Fibroblast of mammary gland (primary cell): ENCODE measurements around the gene GPR78.

Experiments used
- DNase-seq: peaks from one replicate; pipeline ENCODE4 v3.0.0-alpha.2; 2010; ENCODE audit warnings: low read depth
- H3K4me3 ChIP-seq: 2 replicates; pipeline ENCODE4 v1.5.1; 2011; ENCODE audit warnings: low read depth, mild to moderate bottlenecking, low read length, moderate library complexity; ENCODE audit not compliant: control insufficient read depth
- TF ChIP-seq, protein P1 (sequence below): conservative IDR thresholded peaks from 2 replicates; pipeline ENCODE4 v1.5.1; 2011; ENCODE audit warnings: low read depth, low read length, inconsistent platforms; ENCODE audit not compliant: control insufficient read depth, insufficient read depth

Gene GPR78

DNA sequence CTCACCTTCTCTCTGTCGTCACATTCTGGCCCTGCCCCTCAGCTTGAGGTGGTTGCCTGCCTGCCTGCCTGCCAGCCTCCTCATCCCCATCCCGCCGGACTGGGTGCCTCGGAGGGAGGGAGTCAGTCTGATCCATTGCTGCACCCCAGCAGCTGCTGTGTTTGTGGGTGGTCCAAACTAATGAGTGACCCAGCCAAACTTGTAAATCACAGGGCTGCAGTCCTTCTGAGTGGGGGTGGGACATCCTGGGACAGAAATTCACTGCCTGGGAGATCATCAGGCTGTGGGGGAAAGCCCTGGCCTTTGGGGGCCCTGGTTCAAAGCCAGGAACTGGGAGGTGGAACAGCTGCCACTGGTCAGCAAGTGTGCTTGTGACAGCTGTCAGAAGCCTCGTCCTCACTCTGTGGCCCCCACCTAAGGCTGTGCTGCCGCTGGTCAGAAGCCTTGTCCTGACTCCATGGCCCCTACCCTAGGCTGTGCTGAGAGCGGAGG lies 5.6 kb downstream of the GPR78 start:
- no peak overlapping the region for H3K4me3 ChIP-seq
- TF ChIP-seq, protein P1, sequence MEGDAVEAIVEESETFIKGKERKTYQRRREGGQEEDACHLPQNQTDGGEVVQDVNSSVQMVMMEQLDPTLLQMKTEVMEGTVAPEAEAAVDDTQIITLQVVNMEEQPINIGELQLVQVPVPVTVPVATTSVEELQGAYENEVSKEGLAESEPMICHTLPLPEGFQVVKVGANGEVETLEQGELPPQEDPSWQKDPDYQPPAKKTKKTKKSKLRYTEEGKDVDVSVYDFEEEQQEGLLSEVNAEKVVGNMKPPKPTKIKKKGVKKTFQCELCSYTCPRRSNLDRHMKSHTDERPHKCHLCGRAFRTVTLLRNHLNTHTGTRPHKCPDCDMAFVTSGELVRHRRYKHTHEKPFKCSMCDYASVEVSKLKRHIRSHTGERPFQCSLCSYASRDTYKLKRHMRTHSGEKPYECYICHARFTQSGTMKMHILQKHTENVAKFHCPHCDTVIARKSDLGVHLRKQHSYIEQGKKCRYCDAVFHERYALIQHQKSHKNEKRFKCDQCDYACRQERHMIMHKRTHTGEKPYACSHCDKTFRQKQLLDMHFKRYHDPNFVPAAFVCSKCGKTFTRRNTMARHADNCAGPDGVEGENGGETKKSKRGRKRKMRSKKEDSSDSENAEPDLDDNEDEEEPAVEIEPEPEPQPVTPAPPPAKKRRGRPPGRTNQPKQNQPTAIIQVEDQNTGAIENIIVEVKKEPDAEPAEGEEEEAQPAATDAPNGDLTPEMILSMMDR, result no peak
- DNase-seq, result no peak

DNA sequence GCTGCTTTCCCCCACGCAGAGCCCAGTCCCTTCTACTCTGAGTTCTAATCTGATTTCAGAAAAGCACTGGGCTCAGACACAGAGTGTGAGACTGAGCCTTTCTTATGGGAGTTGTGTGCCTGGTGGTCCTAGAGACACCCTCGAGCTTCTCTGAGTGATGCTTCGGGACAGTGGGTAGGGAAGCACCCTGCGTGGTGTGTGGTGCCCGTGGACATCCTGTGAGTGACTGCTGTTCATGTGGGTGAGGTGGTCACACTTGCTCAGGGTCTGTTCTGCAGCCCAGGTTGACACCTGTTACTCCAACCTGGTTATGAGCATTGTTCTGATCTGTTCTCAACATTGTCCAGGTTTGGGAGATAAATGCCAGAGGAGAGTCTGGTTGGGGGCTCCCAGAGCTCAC lies 6.1 kb downstream of the GPR78 start:
- H3K4me3 ChIP-seq, result no peak overlapping the region
- TF ChIP-seq, protein P1, result no peak
- DNase-seq, result no peak

DNA sequence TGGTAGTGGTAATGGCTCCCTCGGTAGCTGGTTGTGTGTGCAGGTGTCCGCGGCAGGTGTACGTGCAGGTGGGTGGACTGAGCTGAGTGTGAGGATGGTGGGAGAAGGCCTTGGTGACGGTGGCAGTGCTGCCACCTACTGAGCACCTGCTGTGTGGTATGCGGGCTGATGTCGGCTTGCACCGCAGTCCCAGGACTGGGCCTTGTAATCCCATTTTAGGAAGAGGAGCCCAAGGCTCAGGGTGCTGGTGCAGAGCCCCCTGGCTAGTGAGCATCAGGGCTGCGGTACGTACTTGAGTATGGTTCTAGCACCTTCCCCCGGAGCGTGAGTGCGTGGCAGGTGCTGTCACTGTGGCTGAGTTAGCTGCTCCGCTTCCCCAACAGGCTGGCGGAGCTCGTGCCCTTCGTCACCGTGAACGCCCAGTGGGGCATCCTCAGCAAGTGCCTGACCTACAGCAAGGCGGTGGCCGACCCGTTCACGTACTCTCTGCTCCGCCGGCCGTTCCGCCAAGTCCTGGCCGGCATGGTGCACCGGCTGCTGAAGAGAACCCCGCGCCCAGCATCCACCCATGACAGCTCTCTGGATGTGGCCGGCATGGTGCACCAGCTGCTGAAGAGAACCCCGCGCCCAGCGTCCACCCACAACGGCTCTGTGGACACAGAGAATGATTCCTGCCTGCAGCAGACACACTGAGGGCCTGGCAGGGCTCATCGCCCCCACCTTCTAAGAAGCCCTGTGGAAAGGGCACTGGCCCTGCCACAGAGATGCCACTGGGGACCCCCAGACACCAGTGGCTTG lies 6.7 kb downstream of the GPR78 start:
- no peak overlapping the region for H3K4me3 ChIP-seq
- DNase-seq, result no peak
- TF ChIP-seq, protein P1, result no peak

DNA sequence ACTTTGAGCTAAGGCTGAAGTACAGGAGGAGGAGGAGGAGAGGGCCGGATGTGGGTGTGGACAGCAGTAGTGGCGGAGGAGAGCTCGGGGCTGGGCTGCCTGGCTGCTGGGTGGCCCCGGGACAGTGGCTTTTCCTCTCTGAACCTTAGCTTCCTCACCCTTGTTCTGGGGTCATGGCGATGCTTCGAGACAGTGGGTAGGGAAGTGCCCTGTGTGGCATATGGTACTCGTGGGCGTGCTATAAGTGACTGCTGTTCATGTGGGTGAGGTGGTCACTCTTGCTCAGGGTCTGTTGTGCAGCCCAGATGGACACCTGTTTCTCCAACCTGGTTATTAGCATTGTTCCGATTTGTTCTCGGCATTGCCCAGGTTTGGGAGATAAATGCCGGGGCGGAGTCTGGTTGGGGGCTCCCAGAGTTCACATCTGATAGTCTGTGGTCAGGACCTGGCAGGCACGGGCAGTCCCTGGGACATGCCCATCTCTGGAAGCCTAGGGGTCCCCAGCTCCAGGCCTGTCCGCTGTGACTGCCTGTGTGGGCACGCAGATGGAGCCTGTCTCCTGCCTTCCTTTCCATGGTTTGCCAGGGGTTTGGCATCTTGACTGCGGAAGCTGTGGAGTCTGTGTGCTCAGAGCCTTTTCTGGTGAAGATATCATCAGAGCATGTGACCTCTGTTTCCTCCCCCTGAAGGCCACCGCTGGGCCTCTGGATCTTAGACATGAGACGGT lies 7.4 kb downstream of the GPR78 start:
- TF ChIP-seq, protein P1, result no peak
- DNase-seq, result no peak

DNA sequence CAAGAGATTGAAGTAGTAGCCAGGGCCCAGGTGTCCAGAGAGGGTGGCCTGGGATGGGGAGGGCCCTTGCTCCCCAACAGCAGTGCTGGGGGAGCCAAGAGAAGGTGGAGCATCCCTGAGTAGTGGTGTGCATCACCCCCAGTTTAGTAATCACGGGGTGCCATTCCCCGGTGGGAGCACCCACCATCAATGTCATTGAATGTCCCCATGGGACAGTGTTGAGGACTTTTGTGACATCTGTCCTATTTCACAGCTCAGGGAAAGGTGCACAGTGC lies 7.9 kb downstream of the GPR78 start:
- DNase-seq, result no peak
- TF ChIP-seq, protein P1, result no peak
- H3K4me3 ChIP-seq, result no peak overlapping the region

More for the DNA sequence above, 7.4 kb downstream of the GPR78 start:
- no peak overlapping the region for H3K4me3 ChIP-seq

- TF ChIP-seq, protein P1, result no peak
- no peak for DNase-seq
- H3K4me3 ChIP-seq, result no peak overlapping the region
Measured at GRCh38 chr4:8589336-8589735, 9.1 kb downstream of the GPR78 start.
